ENCODE data around the gene CCDC175.

The CCDC175 gene

GRCh38 chr14:59532419-59532818, 44.2 kb downstream of the CCDC175 start:
- H3K4me3 ChIP-seq (replicated peaks; ENCODE audit: insufficient read depth, low read length), result no peak overlapping the region
- no peak for DNase-seq (ENCODE audit: low read depth in 1 of 2, low spot score in 1 of 2)
- no peak overlapping the region for H3K27ac ChIP-seq (replicated peaks)
- peaks cover 3% of the 10 kb centered on the region for H3K27me3 ChIP-seq (ENCODE audit: insufficient read depth, poor library complexity, severe bottlenecking)
- TF ChIP-seq SPI1 (IDR thresholded peaks at IDR 0.05; ENCODE audit: borderline replicate concordance, low read depth) (no peak), POLR2AphosphoS5 (IDR thresholded peaks at IDR 0.05; ENCODE audit: low read depth) (no peak), CTCF (IDR thresholded peaks at IDR 0.05; ENCODE audit: insufficient read depth, low read length) (no peak), REST (IDR thresholded peaks at IDR 0.05; ENCODE audit: insufficient replicate concordance, low read depth) (no peak), GABPA (IDR thresholded peaks at IDR 0.05; ENCODE audit: low read depth) (no peak)

GRCh38 chr14:59530349-59530748, 46.3 kb downstream of the CCDC175 start:
- TF ChIP-seq CTCF (IDR thresholded peaks at IDR 0.05; ENCODE audit: insufficient read depth, low read length), result no peak
- TF ChIP-seq SPI1 (IDR thresholded peaks at IDR 0.05; ENCODE audit: borderline replicate concordance, low read depth), result no peak
- no peak for TF ChIP-seq REST (IDR thresholded peaks at IDR 0.05; ENCODE audit: insufficient replicate concordance, low read depth)
- no peak for TF ChIP-seq POLR2AphosphoS5 (IDR thresholded peaks at IDR 0.05; ENCODE audit: low read depth)
- no peak for TF ChIP-seq GABPA (IDR thresholded peaks at IDR 0.05; ENCODE audit: low read depth)
- Histone ChIP-seq H3K27ac (replicated peaks) (no peak overlapping the region), H3K4me3 (replicated peaks; ENCODE audit: insufficient read depth, low read length) (no peak overlapping the region), H3K27me3 (ENCODE audit: insufficient read depth, poor library complexity, severe bottlenecking) (peaks cover 4% of the 10 kb centered on the region)
- DNase-seq (ENCODE audit: low read depth in 1 of 2, low spot score in 1 of 2), result no peak

GRCh38 chr14:59529189-59529588, 47.4 kb downstream of the CCDC175 start:
- DNase-seq (ENCODE audit: low read depth in 1 of 2, low spot score in 1 of 2), result no peak
- Histone ChIP-seq H3K27ac (replicated peaks) (no peak overlapping the region), H3K27me3 (ENCODE audit: insufficient read depth, poor library complexity, severe bottlenecking) (peaks cover 4% of the 10 kb centered on the region), H3K4me3 (replicated peaks; ENCODE audit: insufficient read depth, low read length) (no peak overlapping the region)
- TF ChIP-seq REST (IDR thresholded peaks at IDR 0.05; ENCODE audit: insufficient replicate concordance, low read depth), result no peak
- no peak for TF ChIP-seq SPI1 (IDR thresholded peaks at IDR 0.05; ENCODE audit: borderline replicate concordance, low read depth)
- TF ChIP-seq GABPA (IDR thresholded peaks at IDR 0.05; ENCODE audit: low read depth), result no peak
- no peak for TF ChIP-seq POLR2AphosphoS5 (IDR thresholded peaks at IDR 0.05; ENCODE audit: low read depth)
- TF ChIP-seq CTCF (IDR thresholded peaks at IDR 0.05; ENCODE audit: insufficient read depth, low read length), result no peak

Measured in HL-60 (cell line).